Subcutaneous adipose tissue (tissue), 4 donors: Measurements from ENCODE around the gene RPA3. TPM values are rescaled to one million over a fixed set of nuclear protein-coding genes. Genes with fewer than 3 reads are reported as not detected.

Experiments used
- CTCF ChIP-seq: fragments of 450-650 bp; IDR thresholded peaks from one replicate; pipeline ENCODE4 v1.5.1; 2016; ENCODE audit warnings: low read depth, mild to moderate bottlenecking, control low read depth, antibody characterized with exemption, moderate library complexity
- total RNA-seq, 4 donors: library from RNA; depleted of rRNA; stranded (reverse); fragments of >200 nt; gene quantifications; one replicate each; pipeline ENCODE4 v1.1.0, GENCODE V29; 2016

The RPA3 gene
- total RNA-seq, 4 donors from 2014 or later: 10.5 to 22.7 (median 16.9) TPM

DNA sequence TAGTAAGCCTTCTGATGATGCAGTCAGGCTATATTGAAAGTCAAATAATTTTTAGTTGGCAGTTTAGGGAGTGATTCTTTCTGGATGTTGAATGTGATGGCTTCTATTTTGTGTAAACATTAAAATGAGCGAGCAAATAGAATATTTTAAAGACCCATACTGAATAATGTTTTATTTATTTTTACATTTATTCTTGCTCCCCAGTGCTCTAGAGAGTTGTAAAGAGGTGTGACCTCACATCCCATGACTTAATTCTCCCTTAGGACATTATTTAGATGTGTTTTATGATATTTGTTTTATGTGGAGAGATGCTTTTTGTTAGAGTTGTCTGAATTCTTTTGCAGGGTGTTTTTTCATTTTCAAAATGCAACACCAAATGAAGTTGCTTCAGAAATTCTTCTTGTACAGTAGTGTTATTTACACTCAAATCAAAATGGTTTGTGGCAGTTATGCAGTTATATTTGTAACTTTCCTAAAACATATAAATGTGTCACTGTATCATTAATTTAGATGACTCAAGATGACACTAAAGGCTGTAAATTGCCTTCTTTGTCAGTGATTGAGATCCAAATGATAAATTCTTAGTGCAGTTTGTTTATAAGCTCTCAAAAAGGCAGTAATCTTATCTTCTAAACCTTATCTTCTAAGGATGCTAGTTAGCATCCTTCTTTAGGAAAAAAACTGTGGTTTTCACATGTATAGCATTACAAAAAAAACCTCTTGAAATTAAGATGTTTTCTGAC, 65.4 kb downstream of the RPA3 start:
- TF ChIP-seq CTCF: no peak

DNA sequence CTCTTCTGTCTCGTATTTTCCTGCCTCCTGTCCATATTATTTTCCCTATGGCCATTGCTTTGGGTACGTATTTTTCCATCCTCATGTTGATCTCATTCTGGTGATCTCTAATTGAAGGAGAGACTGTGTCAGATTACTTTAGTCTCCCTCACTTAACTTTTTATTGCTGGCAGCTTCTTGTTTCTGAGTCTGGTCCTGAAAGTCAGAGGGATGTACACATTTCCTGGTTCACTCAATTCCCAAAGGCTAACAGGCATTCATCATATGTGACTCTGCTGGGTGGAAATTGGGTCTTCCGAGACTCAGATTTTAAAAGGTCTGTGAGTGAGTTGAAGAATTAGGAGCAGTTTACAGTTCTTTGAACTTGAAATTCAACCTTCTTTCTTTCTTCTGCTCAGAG, 66.9 kb downstream of the RPA3 start:
- no peak for TF ChIP-seq CTCF

DNA sequence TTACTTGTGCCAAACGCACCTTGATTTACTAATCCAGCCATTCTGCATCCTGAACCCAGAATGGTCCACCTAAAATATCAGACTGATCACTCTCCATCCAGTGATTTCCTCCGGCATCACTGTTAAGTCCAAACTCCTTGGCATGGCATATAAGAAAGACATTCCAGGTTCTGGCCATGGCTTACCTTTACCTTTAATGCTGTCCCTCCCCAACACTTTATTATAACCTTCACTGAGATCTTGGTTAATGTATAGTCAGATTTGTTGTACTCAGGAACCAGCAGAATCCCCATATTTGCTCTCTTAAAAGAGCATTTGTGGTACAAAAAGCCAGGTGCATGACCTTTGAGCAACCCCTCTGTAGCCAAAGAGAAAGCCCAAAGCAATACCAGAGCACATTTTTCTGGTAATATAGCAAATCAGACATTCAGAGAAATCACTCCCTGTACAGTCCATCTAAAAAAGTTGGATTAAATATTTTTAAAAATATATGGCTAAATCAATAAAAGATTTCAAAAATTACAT, 67.7 kb downstream of the RPA3 start:
- no peak for TF ChIP-seq CTCF

GRCh38 chr7:7647495-7648036, 70.8 kb downstream of the RPA3 start:
- TF ChIP-seq CTCF: no peak

DNA sequence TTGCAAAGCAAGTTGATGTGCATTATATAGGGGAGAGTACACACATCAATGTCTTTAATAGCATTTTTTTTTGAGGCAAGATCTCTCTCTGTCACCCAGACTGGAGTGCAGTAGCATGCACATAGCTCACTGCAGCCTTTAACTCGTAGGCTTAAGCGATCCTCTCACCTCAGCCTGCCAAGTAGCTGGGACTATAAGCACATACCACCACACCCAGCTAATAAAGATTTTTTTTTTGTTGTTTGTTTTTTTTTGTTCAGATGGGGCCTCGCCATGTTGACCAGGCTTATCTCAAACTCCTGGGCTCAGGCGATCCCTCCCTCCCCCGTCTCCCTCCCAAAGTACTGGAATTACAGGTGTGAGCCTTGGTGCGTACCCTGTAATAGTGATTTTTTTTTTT, 76.3 kb downstream of the RPA3 start:
- no peak for TF ChIP-seq CTCF

DNA sequence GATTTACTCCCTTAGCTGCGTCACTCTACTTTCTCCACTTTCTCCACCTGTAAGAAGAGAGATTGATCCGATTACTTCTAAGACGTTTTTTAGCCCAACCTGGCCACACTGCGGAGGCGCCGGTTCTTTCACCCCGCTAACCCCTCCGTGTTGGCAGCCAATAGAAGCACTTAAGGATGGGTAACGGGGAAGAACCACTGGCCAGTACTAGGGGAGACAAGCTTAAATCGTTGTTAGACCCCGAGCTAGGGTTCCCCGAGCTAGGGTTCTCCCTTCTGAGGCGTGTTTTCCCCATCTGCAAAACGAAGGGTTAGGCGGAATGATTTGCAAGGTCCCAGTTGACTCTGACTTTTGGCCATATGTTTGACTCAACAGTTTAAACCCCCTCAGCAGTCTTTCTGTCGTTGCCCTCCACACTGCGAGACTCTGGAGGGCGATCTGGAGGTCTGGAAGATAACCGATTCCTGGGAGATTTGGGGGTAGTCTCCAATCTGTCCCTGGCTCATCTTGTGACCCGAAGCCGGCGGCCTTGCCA, 77.2 kb downstream of the RPA3 start:
- no peak for TF ChIP-seq CTCF
